ENCODE results near the gene RPL36.

The RPL36 gene

DNA sequence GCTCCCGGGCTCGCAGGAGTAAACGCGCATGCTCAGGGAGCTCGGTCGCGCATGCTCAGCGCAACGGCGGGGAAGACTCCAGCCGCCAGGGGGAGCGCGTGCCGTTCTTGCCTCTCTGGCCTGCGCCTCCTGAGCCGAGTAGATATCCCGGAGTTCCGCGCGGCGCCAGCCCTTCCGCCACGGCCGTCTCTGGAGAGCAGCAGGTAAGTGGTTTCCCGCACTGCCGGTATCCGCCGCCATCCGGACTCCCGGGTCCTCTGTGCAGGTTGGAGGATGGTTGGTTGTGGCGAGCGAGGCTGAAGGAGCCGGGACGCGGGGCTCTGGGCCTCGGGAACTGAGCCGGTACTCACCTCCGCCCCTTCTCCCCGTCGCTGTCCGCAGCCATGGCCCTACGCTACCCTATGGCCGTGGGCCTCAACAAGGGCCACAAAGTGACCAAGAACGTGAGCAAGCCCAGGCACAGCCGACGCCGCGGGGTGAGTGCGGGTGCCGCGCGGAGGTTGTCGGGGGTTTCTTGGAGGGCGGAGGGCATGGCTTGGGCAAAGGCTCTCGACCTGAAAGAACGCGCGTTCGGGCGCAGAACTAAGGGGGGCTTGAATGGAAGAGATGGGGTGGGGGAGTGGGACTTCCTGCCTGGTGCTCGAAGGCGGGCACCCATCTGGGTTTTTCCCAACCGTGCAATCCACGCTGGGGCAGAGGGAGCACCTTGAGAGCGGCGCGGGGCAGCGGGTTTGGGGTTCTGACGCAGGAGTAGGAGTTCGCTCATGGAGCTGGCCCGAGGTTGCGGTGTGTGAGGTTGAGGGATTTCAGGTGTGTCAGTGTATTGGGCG, at the start of gene RPL36:
Gene RPL36, plus strand, starts transcription at position 171 of the 830 bp plus-strand sequence. Its CDS starts 213 bp downstream, at position 384.
- DNase-seq = peak; percentile 90

- DNase-seq = no peak
Measured at GRCh38 chr19:5641171-5641570, 48.9 kb upstream of the RPL36 start.

- DNase-seq = no peak
Measured at GRCh38 chr19:5642204-5642603, 47.9 kb upstream of the RPL36 start.

DNA sequence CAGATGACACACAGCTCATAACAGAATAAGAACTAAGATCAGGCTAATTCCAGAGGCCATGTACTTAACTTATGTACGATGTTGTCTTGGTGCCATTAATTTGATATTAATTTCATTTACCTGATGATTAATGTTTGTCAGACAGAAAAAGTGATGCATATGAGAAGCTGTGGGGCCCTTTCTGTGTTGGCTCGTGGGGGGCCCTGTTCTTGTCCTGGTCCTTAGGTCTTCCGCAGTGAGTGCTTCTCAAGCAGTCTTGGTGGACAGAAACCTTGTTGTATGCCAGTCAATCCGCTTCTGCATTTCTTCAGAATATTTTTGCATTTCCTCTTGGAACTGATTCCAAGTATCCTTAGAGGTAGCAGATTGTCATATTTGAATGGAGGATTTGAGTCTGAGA, 47.0 kb upstream of the RPL36 start:
- DNase-seq = no peak

DNA sequence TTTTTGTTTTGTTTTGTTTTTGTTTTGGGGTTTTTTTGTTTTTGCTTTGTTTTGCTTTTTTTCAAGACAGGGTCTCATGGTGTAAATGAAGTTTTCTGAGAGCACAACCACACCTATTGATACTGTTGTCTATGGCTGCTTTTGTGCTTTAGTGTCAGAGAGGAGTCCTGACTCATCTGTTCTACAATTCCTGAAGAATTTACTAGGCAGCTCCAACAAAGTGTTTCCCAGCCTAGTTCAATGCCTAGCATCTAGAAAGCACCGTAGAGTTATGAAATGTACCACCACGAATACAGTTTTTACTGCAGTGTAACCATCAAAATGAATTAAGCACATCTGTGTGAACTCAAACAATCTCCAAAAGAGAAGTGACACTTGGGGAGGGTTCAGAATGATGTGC, 46.1 kb upstream of the RPL36 start:
- DNase-seq = no peak

GRCh38 chr19:5645409-5645808, 44.7 kb upstream of the RPL36 start:
- DNase-seq = no peak

DNA sequence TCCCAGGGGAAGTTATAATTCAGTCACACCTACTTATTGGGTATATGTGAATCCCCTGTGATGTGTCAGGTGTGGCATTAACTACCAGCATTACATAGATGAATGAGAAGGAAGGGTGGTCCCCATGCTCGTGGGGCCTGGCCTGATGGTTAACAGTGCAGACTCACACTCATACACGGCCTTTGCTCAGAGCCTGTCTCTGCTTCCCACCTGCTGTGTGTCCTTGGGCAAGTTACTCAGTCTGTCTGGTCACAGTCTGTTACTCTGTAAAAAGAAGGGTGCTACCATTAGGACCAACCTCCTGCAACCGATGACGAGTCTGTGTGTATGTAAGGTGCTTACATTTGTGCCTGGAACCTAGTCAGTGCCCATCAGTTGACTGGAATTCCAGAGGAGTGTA, 43.4 kb upstream of the RPL36 start:
- DNase-seq = no peak

GRCh38 chr19:5648464-5648863, 41.6 kb upstream of the RPL36 start:
- DNase-seq = no peak

GRCh38 chr19:5651361-5651760, 38.7 kb upstream of the RPL36 start:
- DNase-seq = no peak

GRCh38 chr19:5652261-5652660, 37.8 kb upstream of the RPL36 start:
- no peak for DNase-seq

DNA sequence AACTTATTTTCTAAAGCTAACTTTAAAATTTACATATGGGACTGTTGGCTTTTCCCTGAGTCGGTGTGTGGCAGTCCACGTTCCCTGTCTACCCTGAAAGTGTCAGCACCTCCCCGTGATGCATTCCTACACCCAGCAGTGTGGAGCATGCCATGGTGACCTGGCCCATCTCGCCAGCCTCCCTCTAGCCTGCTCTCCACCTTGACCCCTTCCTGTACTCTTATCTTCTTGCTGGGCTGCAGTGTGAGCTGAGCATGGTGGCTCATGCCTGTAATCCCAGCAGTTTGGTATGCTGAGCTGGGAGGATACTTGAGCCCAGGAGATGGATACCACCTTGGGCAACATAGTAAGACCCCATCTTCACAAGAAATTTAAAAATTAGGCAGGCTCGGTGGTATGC, 35.2 kb upstream of the RPL36 start:
- DNase-seq = no peak

DNA sequence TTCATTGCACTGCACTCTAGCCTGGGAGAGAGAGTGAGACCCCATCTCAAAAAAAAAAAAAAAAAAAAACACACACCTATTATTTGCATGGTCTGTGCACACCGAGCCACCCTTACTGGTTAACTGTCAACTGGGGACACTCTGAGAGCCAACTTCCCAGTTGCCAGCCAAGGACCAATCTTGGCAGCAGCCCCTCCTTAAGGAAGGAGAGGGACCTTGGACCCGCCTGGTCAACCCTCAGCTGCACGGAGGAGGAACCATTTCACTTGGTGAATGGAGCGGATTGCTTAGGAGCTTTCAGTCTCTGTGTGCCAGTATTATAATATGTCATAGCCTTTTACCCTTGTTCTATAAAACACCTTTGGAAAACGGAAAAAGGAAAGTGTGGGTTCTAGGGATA, 34.7 kb upstream of the RPL36 start:
- no peak for DNase-seq

- no peak for DNase-seq
Measured at GRCh38 chr19:5661483-5661882, 28.6 kb upstream of the RPL36 start.

- no peak for DNase-seq
Measured at GRCh38 chr19:5663904-5664303, 26.2 kb upstream of the RPL36 start.

- DNase-seq = no peak
Measured at GRCh38 chr19:5664515-5664914, 25.6 kb upstream of the RPL36 start.

GRCh38 chr19:5665781-5666513, 24.1 kb upstream of the RPL36 start:
- DNase-seq = no peak

DNA sequence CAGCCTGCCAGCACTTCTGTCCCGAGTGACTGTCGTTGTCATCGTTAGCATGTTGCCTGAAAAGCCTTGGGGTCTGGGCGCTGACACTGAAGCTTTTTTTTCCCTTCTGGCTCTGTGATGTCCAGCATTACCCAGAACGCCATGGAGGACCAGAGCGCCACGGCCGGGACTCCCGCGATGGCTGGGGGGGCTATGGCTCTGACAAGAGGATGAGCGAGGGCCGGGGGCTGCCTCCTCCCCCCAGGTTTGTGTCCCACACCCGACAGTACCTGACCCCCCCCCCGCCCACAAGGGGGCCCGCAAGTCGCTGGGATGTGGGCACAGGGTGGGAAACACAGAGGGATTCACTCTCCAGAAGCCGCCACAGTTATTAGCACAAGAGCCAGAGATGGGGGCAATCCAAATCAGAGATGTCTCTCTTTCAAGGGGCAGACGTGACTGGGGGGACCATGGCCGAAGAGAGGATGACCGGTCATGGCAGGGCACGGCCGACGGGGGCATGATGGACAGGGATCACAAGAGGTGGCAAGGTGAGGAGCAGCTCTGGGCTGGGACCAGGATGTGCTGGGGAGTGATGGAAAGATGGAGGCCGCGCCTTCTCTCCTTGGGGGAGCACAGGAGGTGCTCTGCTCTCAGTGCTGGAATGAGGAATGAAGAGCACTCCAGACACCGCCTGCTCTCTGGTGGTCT, 23.0 kb upstream of the RPL36 start:
- DNase-seq = no peak

GRCh38 chr19:5667751-5668271, 22.3 kb upstream of the RPL36 start:
- DNase-seq = no peak

GRCh38 chr19:5669212-5669611, 20.9 kb upstream of the RPL36 start:
- DNase-seq = no peak

DNA sequence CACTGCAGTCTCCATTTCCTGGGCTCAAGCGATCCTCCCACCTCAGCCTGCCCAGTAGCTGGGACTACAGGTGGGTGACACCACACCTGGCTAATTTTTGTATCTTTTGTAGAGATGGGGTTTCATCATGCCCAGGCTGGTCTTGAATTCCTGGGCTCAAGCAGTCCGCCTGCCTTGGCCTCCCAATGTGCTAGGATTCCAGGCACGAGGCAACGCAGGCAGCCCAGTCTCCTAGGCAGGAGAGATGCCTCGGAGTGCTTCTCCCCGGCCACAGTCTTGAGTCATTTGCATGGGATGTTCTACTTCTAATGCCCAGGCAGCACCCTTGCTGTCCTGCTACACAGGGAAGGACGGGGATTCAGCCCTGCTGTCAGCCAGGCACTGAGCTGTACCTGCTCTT, 18.5 kb upstream of the RPL36 start:
- no peak for DNase-seq

- no peak for DNase-seq
Measured at GRCh38 chr19:5672708-5673459, 17.2 kb upstream of the RPL36 start.

DNA sequence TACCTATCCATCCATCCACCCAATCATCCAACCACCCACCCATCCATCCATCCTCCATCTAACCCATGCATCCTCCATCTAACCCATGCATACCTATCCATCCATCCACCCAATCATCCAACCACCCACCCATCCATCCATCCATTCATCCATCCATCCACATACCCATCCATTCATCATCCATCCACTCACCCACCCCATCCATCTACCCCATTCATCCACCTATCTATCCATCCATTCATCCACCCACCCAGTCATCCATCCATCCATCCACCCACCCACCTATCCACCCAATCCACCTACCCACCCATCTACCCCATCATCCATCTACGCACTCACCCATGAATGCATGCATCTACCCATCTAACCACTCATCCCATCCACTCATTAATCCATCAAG, 16.3 kb upstream of the RPL36 start:
- DNase-seq = no peak

- DNase-seq = no peak
Measured at GRCh38 chr19:5674714-5675113, 15.4 kb upstream of the RPL36 start.

Data from NCI-H446 treated with DMSO at 0.1 percent for 48 hours (cell line).